Measurements from ENCODE around the gene NOS1AP.

The NOS1AP gene

GRCh38 chr1:162294015-162294414 is 224.5 kb downstream of the NOS1AP start:
- DNase-seq (ENCODE audit: low read depth, low spot score), result no peak

- no peak for DNase-seq (ENCODE audit: low read depth, low spot score)
These were observed 227.7 kb downstream of the NOS1AP start for GRCh38 chr1:162297208-162297607.

- DNase-seq (ENCODE audit: low read depth, low spot score), result no peak
These were observed 228.8 kb downstream of the NOS1AP start for GRCh38 chr1:162298266-162298665.

- no peak for DNase-seq (ENCODE audit: low read depth, low spot score)
These were observed 229.5 kb downstream of the NOS1AP start for GRCh38 chr1:162299018-162299417.

GRCh38 chr1:162300057-162300917 is 230.8 kb downstream of the NOS1AP start:
- DNase-seq (ENCODE audit: low read depth, low spot score), result no peak

- DNase-seq (ENCODE audit: low read depth, low spot score), result no peak
These were observed 232.2 kb downstream of the NOS1AP start for GRCh38 chr1:162301696-162302095.

- DNase-seq (ENCODE audit: low read depth, low spot score), result no peak
These were observed 233.0 kb downstream of the NOS1AP start for GRCh38 chr1:162302306-162303003.

GRCh38 chr1:162303004-162303344 is 233.5 kb downstream of the NOS1AP start:
- DNase-seq (ENCODE audit: low read depth, low spot score), result no peak

- DNase-seq (ENCODE audit: low read depth, low spot score), result no peak
These were observed 235.2 kb downstream of the NOS1AP start for GRCh38 chr1:162304736-162305135.

GRCh38 chr1:162305969-162306368 is 236.5 kb downstream of the NOS1AP start:
- DNase-seq (ENCODE audit: low read depth, low spot score), result no peak

- DNase-seq (ENCODE audit: low read depth, low spot score), result no peak
These were observed 240.8 kb downstream of the NOS1AP start for GRCh38 chr1:162310337-162310736.

- DNase-seq (ENCODE audit: low read depth, low spot score), result peak; percentile 33
These were observed 244.7 kb downstream of the NOS1AP start for GRCh38 chr1:162314206-162314605.

- DNase-seq (ENCODE audit: low read depth, low spot score), result no peak
These were observed 246.2 kb downstream of the NOS1AP start for GRCh38 chr1:162315673-162316072.

- no peak for DNase-seq (ENCODE audit: low read depth, low spot score)
These were observed 246.7 kb downstream of the NOS1AP start for GRCh38 chr1:162316187-162316586.

- DNase-seq (ENCODE audit: low read depth, low spot score), result no peak
These were observed 248.1 kb downstream of the NOS1AP start for GRCh38 chr1:162317621-162318020.

GRCh38 chr1:162319493-162320175 is 250.1 kb downstream of the NOS1AP start:
- no peak for DNase-seq (ENCODE audit: low read depth, low spot score)

- no peak for DNase-seq (ENCODE audit: low read depth, low spot score)
These were observed 252.4 kb downstream of the NOS1AP start for GRCh38 chr1:162321809-162322422.

GRCh38 chr1:162323023-162323422 is 253.5 kb downstream of the NOS1AP start:
- no peak for DNase-seq (ENCODE audit: low read depth, low spot score)

- no peak for DNase-seq (ENCODE audit: low read depth, low spot score)
These were observed 254.9 kb downstream of the NOS1AP start for GRCh38 chr1:162324396-162324795.

GRCh38 chr1:162326559-162326958 is 257.1 kb downstream of the NOS1AP start:
- no peak for DNase-seq (ENCODE audit: low read depth, low spot score)

GRCh38 chr1:162327144-162327787 is 257.8 kb downstream of the NOS1AP start:
- no peak for DNase-seq (ENCODE audit: low read depth, low spot score)

- no peak for DNase-seq (ENCODE audit: low read depth, low spot score)
These were observed 258.3 kb downstream of the NOS1AP start for GRCh38 chr1:162327788-162328165.
